Measurements from ENCODE around the gene METTL16. TPM values are rescaled to one million over a fixed set of nuclear protein-coding genes. Genes with fewer than 3 reads are reported as not detected.

Gene METTL16
- total and polyA plus RNA-seq, 12 donors: 9.9 to 31.9 (median 26.5) TPM

GRCh38 chr17:2483084-2483483 lies 28.6 kb downstream of the METTL16 start:
- no peaks in the 10 kb centered on the region for H3K9me3 ChIP-seq
- H3K27me3 ChIP-seq: no peaks in the 10 kb centered on the region
- ATAC-seq (no peak), DNase-seq (no peak)
- no peak overlapping the region for H3K27ac ChIP-seq
- peaks cover 0 to 44% (median 29%) of the 10 kb centered on the region in 9 donors for H3K4me1 ChIP-seq
- no peak overlapping the region for H3K4me3 ChIP-seq
- H3K36me3 ChIP-seq: peaks cover 0 to 12% (median 0%) of the 10 kb centered on the region in 9 donors
- no peak for TF ChIP-seq CTCF (IDR thresholded peaks at IDR 0.05)
- 87 to 95% methylated on average over 1 of the region's 1 CpG for whole genome bisulfite sequencing, 2 donors
- intact Hi-C loops (cut with DNase I): no loop called here

- no peaks in the 10 kb centered on the region for H3K9me3 ChIP-seq
- peaks cover 0 to 43% (median 29%) of the 10 kb centered on the region in 9 donors for H3K4me1 ChIP-seq
- peaks cover 0 to 21% (median 2%) of the 10 kb centered on the region in 9 donors for H3K36me3 ChIP-seq
- no peak overlapping the region for H3K4me3 ChIP-seq
- H3K27me3 ChIP-seq: no peaks in the 10 kb centered on the region
- DNase-seq (no peak), ATAC-seq (no peak)
- WGBS, 2 donors: 65 to 67% methylated on average over 7 of the region's 7 CpGs
- no peak for TF ChIP-seq CTCF (IDR thresholded peaks at IDR 0.05)
- no peak overlapping the region for H3K27ac ChIP-seq
- intact Hi-C loops (cut with DNase I): no loop called here
Observed at GRCh38 chr17:2482218-2482617, 29.5 kb downstream of the METTL16 start.

GRCh38 chr17:2481760-2482159 lies 29.9 kb downstream of the METTL16 start:
- peak in 2 of 9 donors; percentile 22 to 23 for TF ChIP-seq CTCF (IDR thresholded peaks at IDR 0.05)
- no peaks in the 10 kb centered on the region for H3K9me3 ChIP-seq
- 46 to 49% methylated on average over 2 of the region's 2 CpGs for WGBS, 2 donors
- peaks cover 0 to 25% (median 7%) of the 10 kb centered on the region in 9 donors for H3K36me3 ChIP-seq
- no peaks in the 10 kb centered on the region for H3K27me3 ChIP-seq
- intact Hi-C loops (cut with DNase I): no loop called here
- H3K4me3 ChIP-seq: no peak overlapping the region
- H3K4me1 ChIP-seq: peaks cover 0 to 38% (median 27%) of the 10 kb centered on the region in 9 donors
- no peak for DNase-seq
- H3K27ac ChIP-seq: no peak overlapping the region
- no peak for ATAC-seq

- TF ChIP-seq CTCF (IDR thresholded peaks at IDR 0.05): no peak
- H3K4me3 ChIP-seq: no peak overlapping the region
- no peak overlapping the region for H3K27ac ChIP-seq
- 79 to 82% methylated on average over 3 of the region's 3 CpGs for WGBS, 2 donors
- H3K36me3 ChIP-seq: peaks cover 0 to 57% (median 23%) of the 10 kb centered on the region in 9 donors
- ATAC-seq (no peak), DNase-seq (no peak)
- peaks cover 0 to 22% (median 14%) of the 10 kb centered on the region in 9 donors for H3K4me1 ChIP-seq
- H3K9me3 ChIP-seq: no peaks in the 10 kb centered on the region
- intact Hi-C loops (cut with DNase I): no loop called here
- H3K27me3 ChIP-seq: no peaks in the 10 kb centered on the region
Observed at GRCh38 chr17:2478458-2478857, 33.2 kb downstream of the METTL16 start.

Data from heart right ventricle (tissue), 16 donors.